ENCODE results near the gene DOCK4.

DOCK4 gene

DNA sequence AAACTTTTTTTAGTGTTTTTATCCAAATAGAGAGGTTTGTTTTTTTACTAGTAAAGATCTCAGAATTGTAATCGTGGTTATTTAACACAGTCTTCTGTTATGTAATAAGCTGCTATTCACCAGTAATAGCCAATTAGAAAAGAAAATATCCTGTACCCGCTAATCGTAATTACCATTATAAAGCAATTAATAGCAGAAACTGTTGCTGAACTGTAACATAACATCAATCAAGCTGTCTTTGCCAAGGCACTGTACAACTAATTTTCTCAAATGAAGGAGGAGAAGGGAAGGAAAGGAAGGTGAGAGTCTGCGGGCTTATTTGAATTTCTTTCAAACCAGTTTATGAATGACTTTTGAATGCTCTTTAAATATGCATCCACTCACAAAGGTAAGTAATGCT is 9.6 kb upstream of the DOCK4 start:
- no peak for DNase-seq (ENCODE audit: low read depth, low spot score)

DNA sequence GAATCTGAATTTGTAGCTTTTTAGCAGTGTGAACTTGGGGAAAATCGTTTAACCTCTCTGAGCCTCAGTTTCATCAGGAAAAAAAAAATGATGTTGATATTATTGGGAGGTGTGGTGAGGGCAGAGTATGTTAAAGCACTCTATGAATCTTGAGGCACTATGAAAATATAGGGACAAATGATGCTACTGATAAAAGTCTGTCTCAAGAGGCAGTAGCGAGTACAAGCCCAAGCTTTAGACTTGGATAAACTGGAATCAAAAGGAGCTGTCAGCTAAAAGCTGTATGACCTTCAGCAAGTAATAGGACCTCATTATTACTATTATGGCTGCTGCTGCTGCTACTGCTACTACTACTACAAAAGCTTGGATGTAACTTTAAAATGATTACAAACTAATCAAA is 8.7 kb upstream of the DOCK4 start:
- DNase-seq (ENCODE audit: low read depth, low spot score) = no peak

DNA sequence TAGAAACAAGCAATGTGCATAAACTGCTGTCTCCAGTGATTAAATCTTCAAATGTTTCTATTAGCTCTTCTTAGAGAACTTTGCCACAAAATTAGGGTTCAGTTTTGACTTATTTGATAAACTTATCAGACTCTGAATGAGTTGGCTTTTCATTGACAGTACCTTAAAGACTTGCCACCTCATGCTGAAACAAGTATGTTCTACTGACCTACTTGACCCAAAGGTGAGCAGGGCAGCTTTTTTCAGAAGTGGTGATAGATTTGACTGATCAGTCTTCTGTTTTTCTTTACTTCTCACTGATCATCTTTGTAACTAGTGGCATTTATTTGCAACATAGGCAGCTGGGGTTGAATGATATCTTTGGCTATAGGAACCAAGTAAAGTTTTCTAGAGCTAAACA is 8.1 kb upstream of the DOCK4 start:
- no peak for DNase-seq (ENCODE audit: low read depth, low spot score)

DNA sequence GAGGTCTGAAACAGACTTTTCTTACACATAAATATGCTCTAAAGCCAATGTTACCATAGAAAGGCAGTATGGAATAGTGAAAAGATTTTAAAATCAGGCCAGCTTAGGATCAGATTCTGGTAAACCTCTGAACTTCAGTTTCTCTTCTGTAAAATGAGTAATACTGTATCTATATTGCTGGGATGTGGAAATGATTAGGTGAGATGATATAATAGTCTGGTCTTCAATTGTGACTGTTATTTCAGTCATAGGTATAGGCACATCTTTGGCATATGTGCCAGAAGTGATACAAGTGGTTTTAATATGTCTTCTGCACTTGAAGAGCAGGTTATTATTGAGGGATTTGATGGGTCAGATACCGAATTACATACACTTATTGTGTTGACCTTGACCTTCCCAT is 7.5 kb upstream of the DOCK4 start:
- DNase-seq (ENCODE audit: low read depth, low spot score) = no peak

DNA sequence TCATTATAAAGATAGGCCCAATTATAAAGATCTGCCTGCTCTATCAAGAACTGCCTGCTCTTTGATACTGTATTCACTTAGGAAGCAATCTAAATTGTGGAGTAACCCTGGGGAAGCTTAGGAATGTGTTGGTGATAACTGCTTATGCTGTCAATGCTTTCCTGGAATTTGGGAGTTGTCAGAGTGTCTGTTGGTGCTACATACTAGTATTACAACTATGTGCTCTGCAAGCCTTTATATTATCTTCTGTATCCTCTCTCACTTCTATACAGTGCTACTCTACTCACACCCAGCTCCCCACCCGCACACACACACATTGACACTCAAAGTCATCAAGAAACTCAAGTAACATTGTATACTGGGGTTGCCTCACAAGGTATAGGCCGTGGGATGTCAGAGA is 6.4 kb upstream of the DOCK4 start:
- peak; percentile 29 for DNase-seq (ENCODE audit: low read depth, low spot score)

DNA sequence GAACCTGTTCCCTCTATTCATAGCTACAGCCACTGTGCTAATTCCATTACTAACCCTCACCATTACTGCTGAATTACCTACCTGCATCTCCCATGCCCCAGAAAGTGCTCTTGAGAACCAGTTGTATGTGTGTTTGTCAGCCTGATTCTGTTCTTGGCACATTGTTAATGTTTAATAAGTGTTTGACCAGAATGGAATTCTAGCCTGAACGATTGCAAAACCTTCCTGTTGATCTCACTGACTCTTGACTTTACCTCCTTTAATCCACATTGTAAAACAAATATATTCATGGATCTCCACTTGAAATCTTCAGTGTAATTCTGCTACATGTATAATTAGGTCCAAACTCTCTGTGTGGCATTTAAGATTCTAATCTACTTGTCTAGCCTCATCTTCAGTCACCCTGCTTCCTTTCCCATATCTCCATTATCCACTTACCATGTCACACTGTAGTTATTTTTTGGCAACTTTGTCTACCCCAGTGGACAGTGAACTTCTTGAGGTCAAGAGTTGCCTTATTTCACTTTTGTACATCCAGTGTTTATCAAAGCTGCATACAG is 5.2 kb upstream of the DOCK4 start:
- DNase-seq (ENCODE audit: low read depth, low spot score) = peak; percentile 17

DNA sequence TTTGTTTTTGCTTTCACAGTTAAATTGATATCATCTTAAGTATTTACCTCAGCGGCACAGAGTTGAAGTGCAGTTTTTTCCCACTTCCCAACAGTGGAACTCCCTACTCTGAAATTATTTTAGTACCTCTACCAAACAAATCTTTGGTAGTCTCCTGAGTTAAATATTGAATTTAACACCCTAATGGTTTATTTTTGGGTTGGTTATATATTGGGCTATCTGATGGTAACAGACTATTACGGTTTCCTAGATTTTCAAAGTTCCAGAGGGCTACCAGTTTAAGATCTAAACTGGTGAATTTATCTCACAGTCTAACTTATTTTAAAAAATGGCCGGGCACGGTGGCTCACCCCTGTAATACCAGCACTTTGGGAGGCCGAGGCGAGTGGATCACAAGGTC is 1.6 kb upstream of the DOCK4 start:
- DNase-seq (ENCODE audit: low read depth, low spot score) = no peak

DNA sequence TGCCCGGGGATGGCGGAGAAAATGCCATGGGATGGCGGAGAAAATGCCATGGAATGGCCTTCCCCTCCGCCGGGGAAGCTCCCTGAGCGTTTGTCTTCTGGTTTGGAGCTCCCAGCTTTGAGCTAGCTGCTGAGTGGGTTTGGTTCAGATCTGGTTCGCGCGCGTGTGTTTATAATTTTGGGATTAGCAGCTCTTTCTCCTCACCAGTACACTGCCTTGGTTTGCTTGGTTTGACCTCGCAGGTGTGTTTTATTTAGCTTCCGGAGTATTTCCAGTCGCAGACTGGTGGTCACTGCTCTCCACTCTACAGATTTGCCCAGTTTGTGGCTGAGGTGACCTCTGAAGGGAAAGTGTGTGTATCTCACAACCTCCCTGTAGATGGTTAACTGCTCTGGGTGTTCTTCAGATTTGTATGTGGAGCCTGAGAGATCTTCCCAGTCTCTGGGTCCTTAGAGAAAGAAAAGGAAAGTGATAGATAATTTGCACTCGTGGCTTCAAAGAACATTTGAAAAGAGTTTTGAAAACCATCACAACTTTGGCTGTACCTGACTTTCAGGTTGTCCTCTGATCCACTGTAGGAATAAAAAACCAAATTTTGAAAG is 893 bp upstream of the DOCK4 start:
- peak; percentile 46 for DNase-seq (ENCODE audit: low read depth, low spot score)

DNA sequence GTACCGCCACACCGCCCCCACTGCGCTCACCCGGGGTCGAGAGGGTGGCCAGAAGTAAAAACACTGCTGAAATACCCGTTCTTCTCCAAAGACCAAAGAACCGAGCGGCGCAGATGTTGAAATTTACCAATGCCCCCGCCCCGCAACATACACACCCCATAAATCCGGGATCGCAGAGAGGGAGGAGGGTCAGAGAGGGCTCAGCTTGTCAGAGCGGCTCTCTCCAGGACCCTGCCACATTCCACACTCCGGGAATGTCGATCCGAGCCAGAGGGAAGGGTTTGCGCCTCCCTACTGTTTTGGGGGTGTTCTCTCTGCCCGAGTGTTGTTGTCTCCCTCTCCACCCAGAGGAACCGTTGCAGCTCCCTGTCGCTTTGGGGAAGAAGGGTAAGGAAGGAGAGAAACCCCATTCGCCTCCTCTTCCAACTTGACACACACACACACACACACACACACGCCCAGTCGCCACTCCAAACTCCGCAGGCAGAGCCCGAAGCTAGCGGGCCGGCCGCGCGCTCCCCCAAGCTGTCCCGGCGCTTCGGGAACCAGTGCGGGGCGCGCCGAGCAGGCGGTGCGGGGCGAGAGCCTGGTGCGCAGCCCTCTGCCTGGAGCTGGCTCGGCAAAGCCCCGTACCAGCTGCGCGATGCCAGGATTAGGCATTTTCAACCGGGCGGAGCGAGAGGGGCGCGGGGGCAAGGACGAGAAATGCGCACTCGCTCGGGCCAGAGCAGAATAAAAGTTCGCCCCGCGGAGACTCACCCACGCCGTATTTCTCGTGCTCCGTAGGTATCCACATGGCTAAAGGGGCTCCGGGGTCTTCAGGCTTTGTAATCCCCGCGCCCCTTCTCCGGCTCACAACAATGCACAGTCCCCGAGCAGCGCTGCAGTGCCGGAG is 609 bp downstream of the DOCK4 start:
- peak; percentile 82 for DNase-seq (ENCODE audit: low read depth, low spot score)

DNA sequence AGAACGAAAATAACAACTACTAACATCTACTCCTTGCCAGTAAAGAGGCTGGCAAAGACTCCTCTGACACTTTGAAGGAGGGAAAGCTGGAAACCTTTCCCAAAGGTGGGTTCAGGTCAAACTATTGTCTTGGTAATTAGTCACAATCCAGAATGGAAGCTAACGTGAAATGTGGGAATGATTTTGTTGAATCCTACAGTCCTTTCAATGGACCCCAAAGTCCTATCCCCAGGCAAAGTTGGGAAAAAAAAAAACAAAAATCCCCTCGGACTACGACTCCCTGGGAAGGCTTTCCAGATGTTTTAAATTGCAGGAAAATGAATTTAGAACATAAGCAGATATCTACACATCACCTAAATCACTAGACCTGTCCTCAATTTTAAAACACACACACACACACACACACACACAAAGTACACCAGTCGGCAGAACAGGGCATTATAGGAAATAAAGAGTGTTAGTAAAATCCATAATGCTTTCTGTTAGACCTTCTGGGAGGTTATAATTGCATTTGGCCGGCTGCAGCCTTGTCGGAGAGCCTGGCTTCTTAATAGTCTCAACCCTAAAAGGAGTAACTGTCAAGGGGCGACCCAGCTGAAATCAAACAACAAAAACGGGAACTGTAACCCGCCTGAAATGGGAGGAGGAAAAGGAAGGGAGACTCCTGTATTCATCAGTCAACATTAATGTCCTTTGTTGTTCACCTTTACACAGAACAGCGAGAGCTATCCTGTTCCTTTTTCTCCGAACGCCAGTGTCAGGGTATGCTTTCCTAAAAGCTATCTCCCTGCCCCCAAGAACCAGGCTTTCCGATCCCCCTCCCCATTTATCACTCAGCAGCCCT is 1.5 kb downstream of the DOCK4 start:
- peak; percentile 42 for DNase-seq (ENCODE audit: low read depth, low spot score)

DNA sequence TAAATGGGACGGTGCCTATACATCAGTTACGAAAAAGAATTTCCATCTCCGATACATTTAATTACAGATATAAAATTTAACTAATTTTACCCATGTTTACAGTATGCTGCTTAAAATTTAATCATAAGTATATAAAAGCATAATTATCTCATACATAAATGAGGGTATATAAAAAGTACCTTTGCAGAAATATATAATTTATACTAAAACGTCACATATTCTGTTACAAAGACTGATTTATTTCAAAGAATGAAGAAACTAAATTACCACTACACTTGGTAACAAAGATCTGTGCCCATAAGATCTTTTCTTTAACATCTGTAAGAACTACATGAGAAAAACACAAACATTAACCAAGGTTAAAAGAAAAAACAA is 2.8 kb downstream of the DOCK4 start:
- no peak for DNase-seq (ENCODE audit: low read depth, low spot score)

DNA sequence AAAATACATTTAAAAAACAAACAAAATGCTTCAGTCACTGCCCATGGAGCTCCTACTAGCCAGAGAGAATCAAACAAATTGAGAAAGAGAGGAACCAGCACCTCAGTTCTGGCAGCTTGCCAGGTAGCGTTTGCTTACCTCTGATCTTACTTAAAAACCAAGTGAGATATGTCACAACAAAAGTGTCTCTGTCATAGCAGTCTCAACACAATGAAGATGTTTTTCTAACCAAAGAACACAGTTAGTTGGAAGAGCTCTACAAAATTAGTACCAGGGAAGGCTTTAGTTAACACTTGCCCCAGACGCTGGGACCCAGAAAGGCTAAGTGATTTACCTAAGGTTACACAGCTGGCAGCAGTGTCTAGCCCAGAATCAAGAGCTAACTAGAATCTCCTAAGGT is 3.4 kb downstream of the DOCK4 start:
- no peak for DNase-seq (ENCODE audit: low read depth, low spot score)

DNA sequence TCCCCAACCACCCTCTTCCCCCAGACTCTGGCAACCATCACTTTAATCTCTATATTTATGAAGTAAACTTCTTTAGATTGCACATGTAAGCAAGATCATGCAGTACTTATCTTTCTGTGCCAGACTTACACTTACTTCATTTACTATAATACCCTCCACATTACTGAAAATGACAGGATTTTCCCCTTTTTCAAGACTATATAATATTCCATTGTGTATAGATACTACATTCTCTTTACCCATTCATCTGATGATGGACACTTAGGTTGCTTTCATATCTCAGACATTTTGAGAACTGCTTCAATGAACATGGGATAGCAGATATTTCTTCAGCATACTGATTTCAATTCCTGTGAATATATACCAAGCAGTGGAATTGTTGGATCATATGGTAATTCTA is 4.4 kb downstream of the DOCK4 start:
- DNase-seq (ENCODE audit: low read depth, low spot score) = no peak

DNA sequence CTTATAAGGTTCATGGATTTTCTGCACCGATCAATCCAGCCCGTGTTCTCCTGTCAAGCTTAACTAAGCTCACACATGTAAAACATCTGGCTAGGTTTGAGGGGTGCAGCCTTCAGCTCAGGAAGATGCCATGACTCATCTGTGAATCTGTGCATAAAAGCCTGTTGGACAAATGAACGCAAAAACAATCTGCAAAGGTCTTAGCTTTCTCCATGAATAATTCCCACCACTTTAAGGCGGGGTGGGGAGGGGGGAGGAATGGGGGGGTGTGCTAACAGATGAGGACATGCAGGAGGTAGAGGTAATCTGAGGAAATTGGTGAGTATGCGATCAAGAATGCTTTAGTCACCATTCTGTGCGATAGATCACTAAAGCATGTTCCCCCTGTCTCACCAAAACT is 4.8 kb downstream of the DOCK4 start:
- DNase-seq (ENCODE audit: low read depth, low spot score) = no peak

DNA sequence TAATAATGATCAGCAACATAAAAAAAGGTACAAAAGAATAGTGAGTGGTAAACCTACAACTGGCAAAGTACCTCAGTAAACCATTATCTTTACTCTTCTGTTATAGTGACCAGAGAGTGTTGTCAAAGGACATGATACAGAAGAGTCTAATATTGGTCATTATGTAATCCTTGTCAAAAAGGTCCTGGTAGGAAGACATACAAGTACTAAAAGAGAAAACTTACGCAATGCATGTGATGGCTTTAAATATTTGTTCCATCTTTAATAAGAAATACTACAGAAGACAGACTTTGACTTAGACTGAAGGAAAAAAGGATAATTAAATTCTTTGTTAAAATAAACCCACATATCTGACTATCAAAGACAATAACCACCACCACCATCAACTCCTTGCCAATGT is 6.5 kb downstream of the DOCK4 start:
- DNase-seq (ENCODE audit: low read depth, low spot score) = no peak

DNA sequence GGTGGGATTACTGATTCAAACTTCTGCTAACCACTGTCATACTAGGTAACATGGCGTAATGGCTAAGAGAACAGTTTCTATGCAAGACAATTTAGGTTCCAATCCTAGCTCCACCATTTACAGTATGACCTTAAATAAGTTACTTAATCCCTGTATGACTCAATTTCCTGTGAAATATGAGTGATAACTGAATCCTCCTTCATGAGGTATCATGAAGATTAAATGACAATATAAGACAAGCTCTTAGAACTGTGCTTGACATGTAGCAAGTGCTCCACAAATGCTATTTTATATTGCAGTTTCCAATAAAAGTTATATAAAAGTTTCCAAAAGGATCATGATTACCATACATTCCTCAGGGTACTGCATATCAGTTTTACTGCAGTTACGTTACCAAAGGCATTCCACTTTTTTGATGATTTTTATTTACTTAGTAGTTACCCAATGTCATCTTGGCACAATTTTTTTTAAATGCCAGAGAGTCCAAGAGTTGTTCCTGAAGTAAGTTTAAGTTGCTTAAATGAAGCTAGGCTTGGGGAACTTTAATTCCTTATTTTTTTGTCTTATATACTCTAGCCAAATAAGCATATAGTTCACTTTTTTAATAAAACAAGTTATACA is 7.1 kb downstream of the DOCK4 start:
- no peak for DNase-seq (ENCODE audit: low read depth, low spot score)

DNA sequence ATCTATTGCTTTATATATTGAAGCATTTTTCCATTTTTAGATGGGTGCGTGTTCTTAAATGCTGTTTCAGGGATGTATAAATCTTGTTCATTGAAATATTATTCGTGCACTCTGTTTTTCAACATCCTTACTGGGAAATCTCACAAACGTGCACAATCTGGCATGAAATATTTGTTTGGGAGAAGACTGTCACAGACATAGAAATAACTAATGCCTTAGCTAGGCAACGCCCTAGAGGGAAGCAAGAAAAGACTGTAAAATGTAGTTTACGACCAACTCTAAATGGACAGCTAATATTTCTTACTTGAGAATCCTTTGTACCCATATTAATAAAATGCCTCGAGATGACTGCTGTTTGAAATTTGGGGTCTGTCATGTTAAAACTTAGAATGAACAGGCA is 8.9 kb downstream of the DOCK4 start:
- no peak for DNase-seq (ENCODE audit: low read depth, low spot score)

DNA sequence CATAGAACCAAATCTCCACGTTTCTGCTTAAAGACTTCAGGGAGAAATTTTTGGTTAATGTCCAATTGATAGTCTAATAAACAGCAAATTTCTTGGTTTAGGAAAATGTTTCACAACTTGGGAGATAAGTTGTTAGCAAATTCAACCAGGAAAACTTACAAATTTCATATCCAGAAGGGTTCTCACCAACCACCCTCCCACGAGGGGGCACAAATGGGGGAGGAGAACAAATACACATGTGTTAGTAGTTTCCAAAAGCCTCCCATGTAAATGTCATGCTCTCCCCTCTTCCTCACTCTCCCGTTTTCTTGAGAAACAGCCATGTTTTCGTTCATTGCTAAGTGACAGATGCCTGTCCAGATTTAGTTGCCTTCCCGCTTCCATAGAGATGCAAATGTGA is 10.5 kb downstream of the DOCK4 start:
- no peak for DNase-seq (ENCODE audit: low read depth, low spot score)

DNA sequence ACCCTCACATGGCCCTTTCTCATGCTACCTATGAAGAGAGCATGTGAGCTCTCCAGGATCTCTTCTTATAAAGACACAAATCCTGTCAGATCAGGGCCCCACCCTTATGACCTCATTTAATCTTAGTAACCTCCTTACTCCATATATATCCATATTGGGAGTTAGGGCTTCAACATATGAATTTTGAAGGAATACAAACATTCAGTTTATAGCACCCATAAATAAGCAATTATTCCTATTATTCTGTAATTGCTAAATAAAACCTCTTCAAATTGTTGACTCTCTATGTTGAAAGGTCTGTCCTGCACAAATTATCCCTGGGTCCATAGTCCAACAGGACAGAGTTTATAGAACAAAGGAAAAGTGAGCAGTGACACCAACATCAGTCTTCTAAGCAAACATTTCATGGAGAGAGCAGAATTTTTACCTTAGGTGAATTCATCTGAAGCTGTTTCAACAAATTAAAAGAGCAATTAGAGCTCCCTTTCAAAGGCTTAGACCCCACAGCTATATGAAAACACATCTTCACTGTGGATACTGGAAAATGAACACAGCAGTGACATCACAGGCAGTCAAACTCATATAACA is 12.2 kb downstream of the DOCK4 start:
- no peak for DNase-seq (ENCODE audit: low read depth, low spot score)

DNA sequence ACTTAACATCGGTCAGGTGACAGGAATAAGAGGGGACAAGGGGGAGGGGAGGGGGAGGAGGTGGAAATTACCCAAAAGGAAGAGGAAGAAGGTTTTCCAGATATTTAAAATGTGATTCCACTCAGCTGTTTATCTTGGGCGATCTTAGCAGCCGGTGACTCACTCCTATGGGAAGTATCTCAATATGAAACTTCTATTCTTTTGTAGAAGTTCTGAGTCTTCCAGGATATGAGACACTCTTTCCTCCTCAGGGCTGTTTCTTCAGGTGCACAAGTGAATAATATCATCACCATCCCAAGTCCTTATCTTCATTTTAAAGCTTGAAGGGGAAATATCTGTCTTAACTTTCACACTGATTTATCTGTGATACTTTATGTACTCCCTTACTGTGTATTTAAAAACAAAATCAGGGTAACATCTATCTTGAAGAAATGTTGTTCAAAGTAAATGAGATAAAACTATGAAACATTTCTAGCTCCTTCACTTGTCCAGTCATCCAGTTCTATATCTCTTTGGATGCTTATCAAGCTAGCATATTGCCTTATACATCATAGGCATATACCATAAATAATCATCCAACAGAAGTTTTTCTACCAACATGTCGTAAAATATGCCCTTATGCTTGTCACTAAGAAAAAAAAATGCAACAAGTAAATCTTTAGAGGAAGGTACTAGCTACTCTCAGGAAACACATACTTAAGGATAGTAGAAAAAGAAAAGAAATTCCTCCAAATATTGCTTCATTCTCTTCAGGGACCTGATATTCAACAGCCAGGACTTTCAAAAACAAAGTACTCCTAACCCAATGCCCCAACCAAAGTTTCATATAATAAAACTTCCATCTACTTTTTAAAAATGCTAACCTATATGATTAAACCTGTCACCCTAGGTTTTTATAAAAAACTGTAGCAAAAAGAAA is 13.7 kb downstream of the DOCK4 start:
- DNase-seq (ENCODE audit: low read depth, low spot score) = peak; percentile 40
